ENCODE results near the gene NPFFR2.

- no peak for TF ChIP-seq POLR2AphosphoS5 (IDR thresholded peaks at IDR 0.05; ENCODE audit: low read depth, low read length)
- TF ChIP-seq REST (IDR thresholded peaks at IDR 0.05; ENCODE audit: insufficient read depth in 1 of 2, low read depth in 2 of 2, low read length in 2 of 2), result no peak
- TF ChIP-seq SIN3A (IDR thresholded peaks at IDR 0.05; ENCODE audit: borderline replicate concordance, insufficient read depth, low read length), result no peak
Measured at GRCh38 chr4:72179342-72179741, 147.5 kb downstream of the NPFFR2 start.
